ENCODE measurements around the gene ELK3.
A peak's percentile ranks its signal among the peaks of the same experiment; 100 is the strongest.

Gene ELK3

GRCh38 chr12:96227365-96228106 lies 33.4 kb downstream of the ELK3 start:
- Histone ChIP-seq H3K4me1 (peaks cover 17 to 32% (median 20%) of the 10 kb centered on the region in 10 experiments), H3K27me3 (no peaks in the 10 kb centered on the region), H3K4me3 (no peak overlapping the region), H3K9me3 (replicated peaks in 1 of 11) (no peaks in the 10 kb centered on the region), H3K9ac (no peak overlapping the region), H3K36me3 (peaks cover 83 to 100% (median 98%) of the 10 kb centered on the region in 11 experiments), H3K4me2 (no peak overlapping the region), H3K27ac (no peak overlapping the region), H4K20me1 (peaks cover 39 to 100% (median 99%) of the 10 kb centered on the region in 11 experiments; a peak in 21 of 22 replicates)
- no peak for TF ChIP-seq Cebpa-rat (IDR thresholded peaks at IDR 0.05)

- no peak overlapping the region for H3K27ac ChIP-seq
- H3K27me3 ChIP-seq, result no peaks in the 10 kb centered on the region
- TF ChIP-seq Cebpa-rat (IDR thresholded peaks at IDR 0.05), result no peak
- no peak overlapping the region for H3K9ac ChIP-seq
- H3K4me1 ChIP-seq, result peaks cover 5 to 21% (median 10%) of the 10 kb centered on the region in 10 experiments
- H3K9me3 ChIP-seq (replicated peaks in 1 of 11), result no peaks in the 10 kb centered on the region
- H3K4me3 ChIP-seq, result no peak overlapping the region
- H3K36me3 ChIP-seq, result peaks cover 79 to 100% (median 98%) of the 10 kb centered on the region in 11 experiments
- H3K4me2 ChIP-seq, result no peak overlapping the region
- H4K20me1 ChIP-seq, result peaks cover 44 to 100% (median 99%) of the 10 kb centered on the region in 11 experiments; a peak in 21 of 22 replicates
Observed at GRCh38 chr12:96228566-96229248, 34.5 kb downstream of the ELK3 start.

- H4K20me1 ChIP-seq, result peaks cover 54 to 100% (median 100%) of the 10 kb centered on the region in 11 experiments; a peak in 21 of 22 replicates
- peaks cover 71 to 100% (median 94%) of the 10 kb centered on the region in 11 experiments for H3K36me3 ChIP-seq
- no peak for TF ChIP-seq Cebpa-rat (IDR thresholded peaks at IDR 0.05)
- no peaks in the 10 kb centered on the region for H3K9me3 ChIP-seq (replicated peaks in 1 of 11)
- no peak overlapping the region for H3K4me3 ChIP-seq
- H3K27ac ChIP-seq, result no peak overlapping the region
- H3K4me1 ChIP-seq, result peaks cover 5 to 23% (median 19%) of the 10 kb centered on the region in 10 experiments
- H3K4me2 ChIP-seq, result no peak overlapping the region
- H3K9ac ChIP-seq, result no peak overlapping the region
- H3K27me3 ChIP-seq, result no peaks in the 10 kb centered on the region
Observed at GRCh38 chr12:96230646-96231045, 36.5 kb downstream of the ELK3 start.

- no peak overlapping the region for H3K27ac ChIP-seq
- peaks cover 69 to 100% (median 100%) of the 10 kb centered on the region in 11 experiments; a peak in 21 of 22 replicates for H4K20me1 ChIP-seq
- no peaks in the 10 kb centered on the region for H3K9me3 ChIP-seq (replicated peaks in 1 of 11)
- H3K4me2 ChIP-seq, result no peak overlapping the region
- peaks cover 49 to 90% (median 80%) of the 10 kb centered on the region in 11 experiments for H3K36me3 ChIP-seq
- no peak for TF ChIP-seq Cebpa-rat (IDR thresholded peaks at IDR 0.05)
- no peak overlapping the region for H3K4me3 ChIP-seq
- no peak overlapping the region for H3K9ac ChIP-seq
- peaks cover 30 to 48% (median 45%) of the 10 kb centered on the region in 10 experiments for H3K4me1 ChIP-seq
- no peaks in the 10 kb centered on the region for H3K27me3 ChIP-seq
Observed at GRCh38 chr12:96233168-96233567, 39.0 kb downstream of the ELK3 start.

- TF ChIP-seq Cebpa-rat (IDR thresholded peaks at IDR 0.05), result no peak
- Histone ChIP-seq H3K4me2 (peak overlapping the region in 3 of 11 experiments; percentile 12 to 96 (median 91); a peak in 3 of 22 replicates), H3K27me3 (no peaks in the 10 kb centered on the region), H3K9me3 (replicated peaks in 1 of 11) (no peaks in the 10 kb centered on the region), H3K4me3 (no peak overlapping the region), H3K9ac (no peak overlapping the region), H3K36me3 (peaks cover 41 to 89% (median 80%) of the 10 kb centered on the region in 11 experiments), H3K27ac (no peak overlapping the region), H4K20me1 (peaks cover 72 to 100% (median 100%) of the 10 kb centered on the region in 11 experiments; a peak in 21 of 22 replicates), H3K4me1 (peaks cover 31 to 55% (median 51%) of the 10 kb centered on the region in 10 experiments)
Observed at GRCh38 chr12:96233939-96234461, 39.8 kb downstream of the ELK3 start.

GRCh38 chr12:96234591-96235483 lies 40.7 kb downstream of the ELK3 start:
- Histone ChIP-seq H3K27me3 (no peaks in the 10 kb centered on the region), H3K4me1 (peaks cover 31 to 60% (median 51%) of the 10 kb centered on the region in 10 experiments), H3K9ac (no peak overlapping the region), H3K4me3 (no peak overlapping the region), H4K20me1 (peaks cover 73 to 100% (median 100%) of the 10 kb centered on the region in 11 experiments), H3K27ac (no peak overlapping the region), H3K36me3 (peaks cover 39 to 89% (median 79%) of the 10 kb centered on the region in 11 experiments), H3K9me3 (replicated peaks in 1 of 11) (no peaks in the 10 kb centered on the region), H3K4me2 (peak overlapping the region; percentile 40 to 97 (median 78))
- TF ChIP-seq Cebpa-rat (IDR thresholded peaks at IDR 0.05), result no peak

GRCh38 chr12:96235484-96235826 lies 41.3 kb downstream of the ELK3 start:
- Histone ChIP-seq H3K4me2 (peak overlapping the region; percentile 4 to 97 (median 78); a peak in 21 of 22 replicates), H3K4me1 (peaks cover 31 to 60% (median 51%) of the 10 kb centered on the region in 10 experiments), H4K20me1 (peaks cover 77 to 100% (median 100%) of the 10 kb centered on the region in 11 experiments), H3K36me3 (peaks cover 34 to 89% (median 78%) of the 10 kb centered on the region in 11 experiments), H3K27ac (no peak overlapping the region), H3K9ac (no peak overlapping the region; a peak in 1 of 22 replicates), H3K27me3 (no peaks in the 10 kb centered on the region), H3K9me3 (replicated peaks in 1 of 11) (no peaks in the 10 kb centered on the region), H3K4me3 (no peak overlapping the region)
- TF ChIP-seq Cebpa-rat (IDR thresholded peaks at IDR 0.05), result no peak

- H3K27ac ChIP-seq, result peak overlapping the region in 6 of 11 experiments; percentile 59 to 76 (median 66); a peak in 8 of 22 replicates
- H3K4me3 ChIP-seq, result peak overlapping the region in 3 of 10 experiments; percentile 37 to 56 (median 37); a peak in 1 of 20 replicates
- no peak for TF ChIP-seq Cebpa-rat (IDR thresholded peaks at IDR 0.05)
- H3K36me3 ChIP-seq, result peaks cover 26 to 89% (median 75%) of the 10 kb centered on the region in 11 experiments
- peaks cover 80 to 100% (median 100%) of the 10 kb centered on the region in 11 experiments for H4K20me1 ChIP-seq
- peak overlapping the region in 8 of 11 experiments; percentile 3 to 66 (median 53); a peak in 8 of 22 replicates for H3K9ac ChIP-seq
- no peaks in the 10 kb centered on the region for H3K27me3 ChIP-seq
- H3K9me3 ChIP-seq (replicated peaks in 1 of 11), result no peaks in the 10 kb centered on the region
- peak overlapping the region; percentile 62 to 97 (median 88) for H3K4me2 ChIP-seq
- H3K4me1 ChIP-seq, result peaks cover 31 to 62% (median 51%) of the 10 kb centered on the region in 10 experiments
Observed at GRCh38 chr12:96236221-96236822, 42.1 kb downstream of the ELK3 start.

All from BLaER1 treated with 17β-estradiol and CSF1 and Interleukin-3, amounts not matched to agents 10 nM and 100 nM (cell line).